GM21619 (cell line): Measurements from ENCODE around the gene ASTN2.

Source experiments
- ATAC-seq: cut with Tn5 transposase; IDR thresholded peaks from one replicate; pipeline ENCODE4 v1.9.1; 2021; ENCODE audit not compliant: unreplicated experiment

Gene ASTN2

DNA sequence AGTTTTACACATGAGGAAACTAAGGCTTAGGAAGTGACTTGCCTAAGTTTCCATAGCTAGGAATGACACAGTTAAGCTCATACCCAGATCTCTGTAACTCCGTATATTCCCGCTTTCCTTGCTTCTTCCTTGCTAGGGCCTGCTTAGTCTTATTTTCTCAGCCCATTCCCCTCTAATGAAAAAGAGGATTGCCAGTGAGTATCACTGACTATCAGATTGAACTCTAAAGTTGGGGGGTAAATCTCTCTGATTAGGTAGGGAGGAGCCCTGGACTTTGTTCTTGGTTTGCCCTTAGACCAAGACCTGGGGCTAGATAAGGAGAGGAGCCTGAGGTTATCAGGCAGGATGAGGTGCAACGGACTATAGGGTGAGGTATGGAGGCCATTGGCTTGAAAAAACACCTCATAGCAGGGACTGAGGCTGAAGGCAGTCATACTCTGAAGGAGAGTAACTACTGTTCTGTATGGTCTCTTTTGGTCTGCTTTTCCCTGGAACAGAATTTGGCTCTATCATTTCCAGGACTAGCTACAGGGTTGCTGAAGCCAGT is 725.3 kb downstream of the ASTN2 start:
- ATAC-seq = no peak

DNA sequence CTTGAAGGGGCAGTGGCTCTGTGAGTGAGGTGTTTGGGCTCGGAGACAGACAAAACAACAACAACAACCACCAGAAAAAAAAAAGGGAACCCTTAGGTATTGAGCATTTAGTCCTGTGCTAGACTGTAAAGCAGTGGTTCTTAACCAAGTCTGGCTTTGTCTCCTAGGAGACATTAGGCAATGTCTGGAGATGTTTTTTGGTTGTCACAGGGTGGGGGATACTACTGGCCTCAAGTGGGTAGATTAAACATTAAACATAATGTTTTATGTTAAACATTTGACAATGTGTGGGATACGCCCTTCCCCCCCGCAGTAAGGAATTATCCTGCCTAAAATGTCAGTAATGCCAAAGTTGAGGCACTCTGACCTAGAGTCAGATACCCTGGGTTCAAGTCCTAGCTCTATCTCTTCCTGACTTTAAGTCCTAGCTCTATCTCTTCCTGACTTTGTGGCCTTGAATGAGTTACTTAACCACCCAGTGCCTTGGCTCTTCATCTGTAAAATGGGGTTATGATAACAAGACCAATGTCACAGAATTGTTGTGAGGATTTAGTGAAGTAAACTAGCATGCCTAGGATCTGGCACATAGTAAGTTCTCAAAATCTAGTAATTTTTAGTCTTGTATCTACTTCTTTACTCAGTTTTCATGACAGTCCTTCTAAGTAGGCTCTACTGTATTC is 725.9 kb downstream of the ASTN2 start:
- ATAC-seq = no peak

DNA sequence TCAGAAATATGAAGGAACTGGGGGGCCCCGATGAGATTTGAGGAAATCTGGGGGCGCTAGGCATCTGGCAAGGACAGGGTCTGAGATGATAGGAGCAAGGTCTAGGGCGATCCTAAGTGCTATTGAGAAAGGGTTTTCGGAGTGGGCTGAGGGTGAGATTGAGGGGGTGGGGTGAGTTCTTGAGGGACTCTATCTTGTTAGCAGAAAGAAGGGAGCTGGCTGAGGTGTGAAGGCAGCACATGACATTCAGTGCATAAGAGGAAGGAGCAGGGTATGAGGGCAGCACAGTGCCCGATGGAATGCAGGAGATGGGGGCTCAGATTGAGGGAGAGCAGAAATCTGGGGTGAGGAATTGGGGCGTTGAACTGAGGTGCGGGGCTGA is 727.1 kb downstream of the ASTN2 start:
- ATAC-seq = no peak

DNA sequence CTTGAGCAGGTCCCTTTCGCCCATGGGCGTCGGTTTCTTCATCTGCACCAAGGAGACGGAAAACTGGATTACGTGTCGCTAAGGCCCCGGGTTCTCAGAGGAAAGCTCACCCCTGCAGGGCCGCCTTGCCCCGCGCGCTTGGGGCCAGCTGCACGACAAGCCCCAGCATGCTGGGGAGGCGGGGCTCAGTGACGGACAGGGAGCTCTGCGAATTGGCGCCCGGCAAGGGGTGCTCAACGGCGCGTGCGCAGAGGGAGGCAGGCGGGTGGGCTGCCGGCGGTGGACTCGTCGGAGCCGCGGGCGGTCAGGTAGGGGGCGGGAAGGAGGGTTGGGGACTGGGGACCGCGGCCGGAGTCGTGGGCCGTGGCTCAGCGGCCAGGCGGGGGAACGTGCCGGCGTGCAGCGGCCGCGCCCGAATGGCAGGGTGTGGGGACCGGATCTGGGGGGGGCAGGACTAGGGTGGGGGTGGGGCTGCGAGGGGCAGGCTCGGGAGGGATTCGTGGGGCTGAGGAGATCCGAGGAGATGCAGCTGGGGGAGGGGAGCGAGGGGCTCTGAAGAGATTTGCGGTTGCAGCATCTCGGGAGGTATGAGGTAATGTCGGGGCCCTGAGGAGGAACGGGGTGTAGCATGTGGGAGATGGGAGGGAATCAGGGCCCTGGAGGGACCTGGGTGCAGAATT is 727.6 kb downstream of the ASTN2 start, which contains the start of gene TRIM32:
Gene TRIM32, plus strand, starts transcription at position 232 of the 680 bp plus-strand sequence. CDS start 10,438 bp downstream, outside the sequence.
- ATAC-seq = peak; percentile 98

DNA sequence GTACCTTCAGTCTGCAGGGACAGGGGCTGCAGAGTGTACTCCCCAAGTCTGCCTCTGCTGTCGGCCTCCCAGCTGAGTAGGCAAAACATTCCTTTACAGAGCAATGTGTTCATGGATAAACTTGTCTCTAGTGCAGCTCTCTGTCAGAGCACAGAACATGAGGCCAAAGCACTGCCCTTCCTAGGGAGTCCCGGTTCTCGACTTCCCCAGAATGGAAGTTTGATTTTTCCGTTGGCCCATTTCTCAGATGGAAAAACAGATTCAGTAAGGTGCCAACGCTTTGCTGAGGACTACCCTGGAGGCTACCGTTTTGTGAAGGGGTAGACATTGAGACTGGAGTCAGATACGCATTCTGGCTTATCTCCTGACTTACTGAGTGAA is 728.2 kb downstream of the ASTN2 start:
- ATAC-seq = peak; percentile 39

DNA sequence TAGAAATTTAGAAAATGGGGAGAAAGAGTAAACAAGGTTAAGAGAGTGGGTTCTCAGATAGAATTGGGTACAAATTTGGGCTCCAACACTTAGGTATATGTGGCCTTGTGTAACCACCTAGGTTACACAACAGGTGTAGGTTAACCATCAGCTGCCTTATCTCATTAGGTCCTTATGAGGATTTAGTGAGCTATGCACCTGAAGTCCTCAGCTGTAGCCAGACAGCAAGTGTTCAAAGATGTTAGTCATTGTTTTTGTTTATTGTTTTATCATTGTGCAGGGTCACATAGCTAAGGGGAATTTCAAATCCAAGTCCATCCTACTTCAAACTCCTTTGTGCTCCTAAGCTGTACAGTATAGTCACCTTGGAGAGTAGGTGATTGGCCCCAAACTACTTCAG is 728.7 kb downstream of the ASTN2 start:
- ATAC-seq = no peak

DNA sequence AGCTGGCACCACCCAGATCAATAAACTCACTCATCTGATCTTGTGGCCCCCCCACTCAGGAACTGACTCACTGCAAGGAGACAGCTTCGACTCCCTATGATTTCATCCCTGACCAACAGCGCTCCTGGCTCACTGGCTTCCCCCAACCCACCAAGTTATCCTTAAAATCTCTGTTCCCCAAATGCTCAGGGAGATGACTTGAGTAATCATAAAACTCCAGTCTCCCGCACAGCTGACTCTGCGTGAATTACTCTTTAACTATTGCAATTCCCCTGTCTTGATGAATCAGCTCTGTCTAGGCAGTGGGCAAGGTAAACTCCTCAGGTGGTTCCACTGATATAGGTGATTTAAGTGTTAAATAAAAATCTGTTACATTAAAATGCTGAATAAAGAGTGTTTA is 729.7 kb downstream of the ASTN2 start:
- ATAC-seq = no peak

DNA sequence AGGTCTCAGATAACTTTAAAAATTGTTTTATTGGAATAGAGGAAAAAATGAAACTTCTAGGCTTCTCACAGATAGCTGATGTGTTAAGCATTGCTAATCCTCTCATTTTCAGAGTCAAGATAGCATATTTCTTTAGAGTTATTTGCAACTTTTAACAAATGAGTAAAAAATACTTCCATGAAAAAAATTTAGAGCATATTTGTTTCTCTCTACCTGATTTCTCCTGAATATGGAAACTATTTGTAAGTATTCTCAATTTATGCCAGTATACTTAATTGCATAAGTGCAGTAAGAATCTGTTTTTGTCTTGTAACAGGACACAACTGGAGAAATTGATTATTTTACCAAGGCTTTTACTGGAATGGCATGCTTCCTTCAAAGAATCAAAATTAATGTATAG is 731.3 kb downstream of the ASTN2 start:
- ATAC-seq = no peak

DNA sequence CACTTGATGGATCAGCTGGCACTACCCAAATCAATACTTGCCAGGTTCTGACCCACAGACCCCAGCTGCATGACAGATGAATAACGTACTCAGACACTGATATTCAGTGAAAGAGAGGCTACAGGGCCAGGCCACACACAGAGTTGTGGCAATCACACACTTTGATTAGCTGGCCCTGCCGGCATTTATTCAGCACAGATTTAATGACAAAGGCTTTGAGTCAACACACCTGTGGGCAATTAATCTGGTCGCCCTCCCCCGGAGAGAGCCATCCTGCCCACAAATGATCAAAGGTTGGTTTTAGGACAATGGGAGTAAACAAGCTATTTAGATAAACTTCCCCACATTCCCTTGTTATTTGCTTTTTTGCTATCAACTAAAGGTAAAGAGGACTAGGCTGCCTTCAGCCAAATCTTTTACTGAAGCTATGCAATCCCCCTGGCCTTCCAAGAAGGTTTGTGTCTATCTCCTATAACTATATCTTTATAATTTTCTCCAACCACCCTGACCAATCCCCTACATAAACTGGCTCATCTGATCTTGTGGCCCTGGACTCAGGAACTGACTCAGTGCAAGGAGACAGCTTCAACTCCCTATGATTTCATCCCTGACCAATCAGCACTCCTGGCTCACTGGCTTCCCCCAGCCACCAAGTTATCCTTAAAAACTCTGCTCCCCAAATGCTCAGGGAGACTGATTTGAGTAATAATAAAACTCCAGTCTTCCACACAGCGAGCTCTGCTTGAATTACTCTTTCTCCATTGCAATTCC is 740.5 kb downstream of the ASTN2 start:
- ATAC-seq = no peak

DNA sequence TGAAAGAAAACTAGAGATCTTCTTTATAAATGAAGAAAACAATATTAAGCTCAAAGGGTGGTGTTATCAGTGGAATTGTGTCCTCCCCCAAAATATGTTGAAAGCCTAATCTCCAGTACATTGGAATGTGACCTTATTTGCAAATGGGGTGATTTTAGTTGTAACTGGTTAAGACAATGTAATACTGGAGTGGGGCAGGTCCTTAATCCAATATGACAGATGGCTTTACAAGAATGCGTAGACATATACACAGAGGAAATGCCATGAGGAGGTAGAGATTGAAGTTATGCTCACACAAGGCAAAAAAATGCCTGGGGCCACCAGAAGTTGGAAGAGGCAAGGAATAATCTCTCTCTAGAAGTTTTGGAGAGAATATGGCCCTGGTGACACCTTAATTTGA is 741.5 kb downstream of the ASTN2 start:
- no peak for ATAC-seq

DNA sequence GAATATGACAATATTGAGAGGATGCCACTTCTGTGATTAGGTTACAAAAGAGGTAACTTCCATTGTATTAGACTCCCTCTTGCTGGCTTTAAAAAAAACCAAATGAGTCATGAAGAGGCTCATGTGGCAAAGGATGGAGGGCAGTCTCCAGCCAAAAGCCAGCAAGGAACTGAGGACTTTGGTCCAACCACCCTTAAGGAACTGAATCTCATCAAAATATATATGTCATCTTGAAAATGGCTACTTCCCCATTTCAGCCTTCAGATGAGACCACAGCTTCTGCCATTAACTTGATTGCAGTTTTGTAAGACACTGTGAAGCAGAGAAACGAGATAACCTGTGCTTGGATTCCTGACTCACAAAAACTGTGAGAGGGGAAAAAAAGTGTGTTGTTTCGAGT is 743.3 kb downstream of the ASTN2 start:
- peak; percentile 35 for ATAC-seq

DNA sequence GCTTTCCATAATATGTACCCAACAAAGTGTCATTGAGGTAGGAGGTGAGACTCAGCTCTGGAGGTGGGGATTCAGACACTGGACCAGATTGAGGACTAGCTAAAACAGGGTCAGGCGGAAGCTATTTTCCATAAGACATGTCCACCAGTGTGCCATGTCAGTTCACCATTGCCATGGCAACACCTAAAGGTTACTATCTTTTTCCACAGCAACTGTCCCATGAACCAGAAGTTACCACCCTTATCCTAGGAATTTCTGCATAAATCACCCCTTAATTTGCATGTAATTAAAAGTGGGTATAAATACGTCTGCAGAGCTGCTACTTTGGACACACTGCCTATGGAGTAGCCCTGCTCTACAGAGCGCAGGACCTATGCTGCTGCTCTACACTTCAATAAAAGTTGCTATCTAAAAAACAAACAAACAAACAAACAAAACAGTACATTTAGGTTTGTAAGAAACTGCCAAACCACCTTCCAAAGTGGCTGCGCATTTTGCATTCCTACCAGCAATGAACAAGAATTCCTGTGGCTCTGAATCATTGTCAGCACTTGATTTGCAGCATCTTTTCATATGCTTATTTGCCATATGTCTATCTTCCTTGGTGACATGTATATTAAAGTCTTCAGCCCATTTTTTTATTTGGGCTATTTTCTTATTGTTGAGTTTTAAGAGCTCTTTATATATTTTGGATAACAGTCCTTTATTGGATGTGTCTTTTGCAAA is 745.7 kb downstream of the ASTN2 start:
- ATAC-seq = no peak

DNA sequence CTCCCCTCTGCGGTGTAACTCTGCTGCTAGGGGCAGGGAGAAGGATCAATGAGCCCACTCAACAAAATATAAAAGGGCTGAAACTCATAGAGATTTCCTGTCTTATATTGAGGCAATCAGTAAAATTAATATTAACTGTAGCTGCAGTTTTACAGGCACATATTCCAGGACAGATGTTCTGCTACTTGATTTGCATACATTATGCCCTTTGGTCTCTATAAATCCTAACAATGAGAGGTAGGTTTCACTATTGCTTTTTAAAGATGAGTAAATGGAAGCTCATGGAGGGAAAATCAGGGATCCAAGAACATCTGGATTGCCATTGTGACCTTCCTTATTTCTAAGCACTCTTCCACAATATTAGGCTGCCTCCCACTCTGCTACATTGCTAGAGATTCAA is 751.3 kb downstream of the ASTN2 start:
- no peak for ATAC-seq

DNA sequence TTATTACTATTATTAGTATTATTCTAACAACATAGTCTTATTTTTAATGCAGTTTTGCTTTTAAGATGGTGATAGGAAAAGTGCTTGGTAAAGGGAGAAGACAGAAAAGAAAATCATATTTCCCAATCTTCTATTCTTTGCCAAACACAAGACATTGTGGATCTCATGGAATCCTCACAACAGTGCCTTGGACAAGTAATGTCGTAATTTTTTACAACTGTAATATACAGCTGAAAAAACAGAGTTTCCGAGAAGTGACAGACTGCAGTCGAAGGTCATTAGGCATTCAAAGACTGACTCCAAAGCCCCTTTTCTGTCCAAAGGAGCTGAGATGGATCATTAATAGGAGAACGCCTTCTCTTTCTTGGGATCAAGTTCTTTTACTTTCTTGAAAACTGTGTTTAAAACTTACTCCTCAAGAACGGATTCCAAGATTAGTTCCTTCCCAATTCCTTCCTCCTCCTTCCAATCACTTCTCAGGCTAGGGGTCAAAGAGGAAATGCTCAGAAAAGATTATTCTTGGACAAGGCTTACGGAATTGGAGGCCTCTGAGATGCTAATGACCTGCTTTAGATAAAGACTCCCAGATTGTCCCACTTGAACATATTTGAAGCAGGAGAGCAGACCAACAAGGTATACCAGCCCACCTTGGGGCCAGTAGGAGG is 752.1 kb downstream of the ASTN2 start:
- no peak for ATAC-seq

DNA sequence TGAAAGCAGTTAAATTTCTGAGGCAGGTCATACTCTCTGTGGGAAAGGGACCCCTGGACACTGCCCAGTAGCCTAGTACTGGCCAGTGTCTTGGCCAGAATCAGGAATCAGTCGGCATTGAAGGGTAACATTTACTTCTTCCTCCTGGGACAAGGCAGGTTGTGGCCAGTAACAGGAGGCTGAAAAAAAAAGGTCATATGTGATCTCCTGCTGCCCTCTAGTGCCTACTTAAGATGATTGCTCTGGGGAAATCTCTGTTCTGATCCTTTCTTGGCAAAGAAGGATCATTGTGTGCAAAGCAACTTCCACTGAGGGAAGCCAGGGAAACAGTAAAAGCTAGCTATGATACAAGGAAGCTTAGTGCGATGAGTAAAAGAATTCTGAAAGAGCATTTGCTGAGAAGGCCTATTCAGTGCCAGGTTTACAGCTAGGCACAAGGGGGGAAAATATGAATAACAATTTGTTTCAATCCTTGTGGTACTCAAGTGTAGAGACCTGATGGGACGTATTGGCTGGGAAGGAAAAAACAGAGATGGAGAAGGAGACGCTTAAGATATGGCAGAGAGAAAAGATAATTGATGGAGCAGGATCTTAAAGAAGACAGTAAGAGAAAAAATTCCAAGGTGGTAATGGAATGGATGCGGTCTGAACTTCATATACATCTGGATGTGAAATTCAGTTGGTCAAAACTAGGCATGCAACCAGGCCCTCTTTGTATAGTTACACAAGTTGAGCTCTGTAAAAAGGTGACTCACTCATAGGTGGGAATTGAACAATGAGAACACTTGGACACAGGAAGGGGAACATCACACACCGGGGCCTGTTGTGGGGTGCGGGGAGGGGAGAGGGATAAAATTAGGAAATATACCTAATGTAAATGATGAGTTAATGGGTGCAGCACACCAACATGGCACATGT is 753.6 kb downstream of the ASTN2 start:
- ATAC-seq = peak; percentile 89

DNA sequence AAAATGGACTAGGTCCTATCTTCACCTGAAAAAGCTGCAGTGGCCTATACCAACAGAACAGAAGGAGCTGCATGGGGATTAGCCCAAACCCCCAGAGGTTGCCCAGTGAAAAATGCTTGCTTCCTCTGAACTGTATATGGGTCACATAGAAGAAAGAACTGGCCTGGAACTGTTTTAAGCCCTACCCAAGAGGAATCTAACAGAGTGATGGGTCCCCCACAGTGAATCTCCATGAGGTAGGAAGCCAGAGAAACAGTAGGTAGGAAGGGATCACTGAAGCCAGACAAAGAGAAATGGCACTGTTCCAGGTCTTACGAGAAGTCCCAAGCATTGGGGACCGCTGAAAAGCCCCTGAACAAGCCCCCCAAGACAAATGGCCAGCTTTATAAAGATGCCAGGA is 756.6 kb downstream of the ASTN2 start:
- no peak for ATAC-seq

DNA sequence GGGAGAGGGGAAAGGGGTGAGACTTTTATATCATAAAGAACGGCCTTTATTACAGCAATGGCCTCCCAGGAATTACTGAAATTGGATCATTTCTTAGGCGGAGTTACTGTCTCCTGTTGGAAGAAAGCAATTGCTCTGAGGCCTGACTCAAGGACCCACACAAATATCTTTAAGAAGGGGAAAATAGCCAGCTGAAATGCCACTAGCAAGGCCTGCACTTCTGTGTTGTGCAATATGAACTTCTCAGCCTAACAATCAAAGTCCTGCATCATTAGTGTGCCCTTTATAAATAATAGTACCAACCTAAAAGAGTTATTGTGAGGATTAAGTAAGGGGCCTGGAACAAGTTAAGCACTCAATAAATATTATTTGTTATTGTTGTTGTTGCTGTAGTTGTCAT is 757.9 kb downstream of the ASTN2 start:
- no peak for ATAC-seq

DNA sequence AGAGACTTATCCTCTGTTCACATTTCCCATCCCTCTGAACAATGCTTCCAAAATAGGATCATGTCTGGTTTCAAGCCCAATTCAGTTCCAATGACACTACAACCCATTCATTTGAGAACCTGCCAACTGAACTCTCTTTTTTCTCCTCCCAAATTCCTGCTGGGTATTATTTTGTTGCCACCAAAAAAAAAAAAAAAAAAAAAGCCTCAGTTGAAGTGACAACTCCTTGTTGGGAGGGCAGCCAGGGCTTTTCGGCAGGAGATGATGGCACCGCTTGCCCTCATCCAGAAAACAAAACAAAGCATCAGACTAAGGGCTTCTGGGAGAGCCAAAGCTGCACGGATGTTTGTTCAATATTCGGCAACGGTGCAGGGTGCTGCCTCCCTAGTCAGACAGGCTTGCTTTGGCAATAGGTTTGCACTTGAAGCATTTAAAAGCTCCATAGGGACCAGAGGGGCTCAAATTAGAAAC is 758.3 kb downstream of the ASTN2 start:
- ATAC-seq = no peak

DNA sequence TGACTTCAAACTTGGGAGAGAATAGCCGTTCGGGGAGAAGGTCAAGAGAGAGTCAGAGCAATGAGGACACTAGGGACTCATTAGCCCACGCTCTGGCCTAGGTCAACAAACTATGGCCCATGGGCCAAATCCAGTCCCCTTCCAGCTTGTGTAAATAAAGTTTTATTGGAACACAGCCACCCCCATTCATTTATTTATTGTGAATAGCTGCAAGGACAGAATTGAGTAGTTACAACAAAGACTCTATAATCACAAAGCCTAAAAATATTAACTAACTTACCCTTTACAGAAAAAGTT is 760.9 kb downstream of the ASTN2 start:
- ATAC-seq = no peak
